ENCODE measurements around the gene WFDC13. TPM values are rescaled to one million over a fixed set of nuclear protein-coding genes. Genes with fewer than 3 reads are reported as not detected.

WFDC13 gene
- total RNA-seq, 1 donor from 2014 or later = not detected

GRCh38 chr20:45751721-45752120, 49.9 kb downstream of the WFDC13 start:
- DNase-seq = no peak
- intact Hi-C loops (cut with micrococcal nuclease) = no loop called here
- H3K27me3 ChIP-seq (ENCODE audit: low read depth) = peaks cover 42% of the 10 kb centered on the region
- TF ChIP-seq CTCF (IDR thresholded peaks at IDR 0.05; ENCODE audit: borderline replicate concordance) = no peak
- no peak overlapping the region for H3K27ac ChIP-seq (replicated peaks)
- H3K4me1 ChIP-seq = no peaks in the 10 kb centered on the region
- peaks cover 17% of the 10 kb centered on the region for H3K9me3 ChIP-seq (replicated peaks)
- H3K4me3 ChIP-seq = no peak overlapping the region
- H3K36me3 ChIP-seq = no peaks in the 10 kb centered on the region

GRCh38 chr20:45752746-45753145, 50.9 kb downstream of the WFDC13 start:
- no peak for TF ChIP-seq CTCF (IDR thresholded peaks at IDR 0.05; ENCODE audit: borderline replicate concordance)
- H3K9me3 ChIP-seq (replicated peaks) = peaks cover 17% of the 10 kb centered on the region
- peaks cover 36% of the 10 kb centered on the region for H3K27me3 ChIP-seq (ENCODE audit: low read depth)
- no peaks in the 10 kb centered on the region for H3K36me3 ChIP-seq
- H3K4me1 ChIP-seq = no peaks in the 10 kb centered on the region
- H3K27ac ChIP-seq (replicated peaks) = no peak overlapping the region
- intact Hi-C loops (cut with micrococcal nuclease) = no loop called here
- H3K4me3 ChIP-seq = no peak overlapping the region
- DNase-seq = no peak

- no peak for DNase-seq
- Histone ChIP-seq H3K4me3 (no peak overlapping the region), H3K27ac (replicated peaks) (no peak overlapping the region), H3K9me3 (replicated peaks) (peaks cover 17% of the 10 kb centered on the region), H3K4me1 (no peaks in the 10 kb centered on the region), H3K27me3 (ENCODE audit: low read depth) (no peaks in the 10 kb centered on the region), H3K36me3 (no peaks in the 10 kb centered on the region)
- TF ChIP-seq CTCF (IDR thresholded peaks at IDR 0.05; ENCODE audit: borderline replicate concordance) = no peak
- intact Hi-C loops (cut with micrococcal nuclease) = no loop called here
Observed at GRCh38 chr20:45758096-45758495, 56.3 kb downstream of the WFDC13 start.

Small RNAs within 50 kb of the gene (microRNA-seq; reads per million reads assigned to microRNA genes)
- not detected for gene MIR3617

Other genes starting within 250 kb of the WFDC13 start
- not detected for gene WFDC2, start 232.3 kb upstream of the WFDC13 start, total RNA-seq
- not detected for gene SPINT3, start 186.4 kb upstream of the WFDC13 start, total RNA-seq
- not detected for gene WFDC6, start 162.6 kb upstream of the WFDC13 start, total RNA-seq
- not detected for gene EPPIN, start 154.6 kb upstream of the WFDC13 start, total RNA-seq
- not detected for gene WFDC8, start 122.8 kb upstream of the WFDC13 start, total RNA-seq
- gene WFDC10A, start 72.3 kb upstream of the WFDC13 start, total RNA-seq = not detected
- not detected for gene WFDC9, start 70.8 kb upstream of the WFDC13 start, total RNA-seq
- gene WFDC11, start 31.8 kb upstream of the WFDC13 start, total RNA-seq = not detected
- gene WFDC10B, start 3.0 kb downstream of the WFDC13 start, total RNA-seq = not detected
- not detected for gene SPINT4, start 20.3 kb downstream of the WFDC13 start, total RNA-seq
- 0.55 TPM for gene WFDC3, start 89.8 kb downstream of the WFDC13 start, total RNA-seq
- 22.2 TPM for gene DNTTIP1, start 89.9 kb downstream of the WFDC13 start, total RNA-seq
- gene UBE2C, start 110.6 kb downstream of the WFDC13 start, total RNA-seq = 0.91 TPM
- 0.33 TPM for gene TNNC2, start 125.3 kb downstream of the WFDC13 start, total RNA-seq
- 24.7 TPM for gene SNX21, start 131.8 kb downstream of the WFDC13 start, total RNA-seq
- 32.1 TPM for gene ACOT8, start 155.4 kb downstream of the WFDC13 start, total RNA-seq
- 2.0 TPM for gene ZSWIM3, start 155.6 kb downstream of the WFDC13 start, total RNA-seq
- 11.2 TPM for gene ZSWIM1, start 179.2 kb downstream of the WFDC13 start, total RNA-seq
- 2.4 TPM for gene SPATA25, start 185.6 kb downstream of the WFDC13 start, total RNA-seq
- gene NEURL2, start 189.2 kb downstream of the WFDC13 start, total RNA-seq = 7.6 TPM
- gene CTSA, start 189.3 kb downstream of the WFDC13 start, total RNA-seq = 116 TPM
- gene PLTP, start 210.1 kb downstream of the WFDC13 start, total RNA-seq = 84.1 TPM
- gene PCIF1, start 232.6 kb downstream of the WFDC13 start, total RNA-seq = 21.9 TPM